Upper lobe of left lung (tissue), 6 donors: ENCODE measurements around the gene TOB1. TPM values are rescaled to one million over a fixed set of nuclear protein-coding genes. Genes with fewer than 3 reads are reported as not detected.
A peak's percentile ranks its signal among the peaks of the same experiment; 100 is the strongest.

ENCODE experiments used
- ATAC-seq, 2 donors: fragments of 200-7000 bp; cut with Tn5 transposase; one replicate each; pipeline ENCODE4 v1.9.1; 2022; ENCODE audit warnings: mild to moderate bottlenecking in 2 of 2, moderate library complexity in 2 of 2; ENCODE audit not compliant: low FRiP score in 2 of 2
- DNase-seq, 2 donors: peaks; one replicate each; pipeline ENCODE4 v3.0.0-alpha.2; 2019 to 2020
- H3K27ac ChIP-seq, 4 donors: fragments of 200-600 bp; sonication (generic); one replicate each; pipeline ENCODE4 v1.5.1; 2016 to 2019
- H3K27me3 ChIP-seq, 4 donors: fragments of 200-600 bp; sonication (generic); one replicate each; pipeline ENCODE4 v1.5.1; 2017 to 2019
- H3K36me3 ChIP-seq, 4 donors: fragments of 200-600 bp; sonication (generic); one replicate each; pipeline ENCODE4 v1.5.1; 2016 to 2019
- H3K4me1 ChIP-seq, 4 donors: fragments of 200-600 bp; sonication (generic); one replicate each; pipeline ENCODE4 v1.5.1; 2018 to 2019
- H3K4me3 ChIP-seq, 4 donors: fragments of 200-600 bp; sonication (generic); one replicate each; pipeline ENCODE4 v1.5.1; 2017 to 2019; ENCODE audit warnings: mild to moderate bottlenecking in 2 of 4, moderate library complexity in 1 of 4
- H3K9me3 ChIP-seq, 4 donors: fragments of 200-600 bp; sonication (generic); one replicate each; pipeline ENCODE4 v1.5.1; 2018 to 2019
- EP300 ChIP-seq, 4 donors: sonication (generic); formaldehyde crosslinking; IDR thresholded peaks; one replicate each; pipeline ENCODE4 v1.5.1; 2017; ENCODE audit warnings: antibody characterized with exemption in 4 of 4, control low read depth in 2 of 4
- POLR2A ChIP-seq, 4 donors: fragments of 450-650 bp; IDR thresholded peaks; one replicate each; pipeline ENCODE4 v1.5.1; 2016 to 2017; ENCODE audit warnings: antibody characterized with exemption in 4 of 4, mild to moderate bottlenecking in 2 of 4
- POLR2AphosphoS5 ChIP-seq, 2 donors: sonication (generic); formaldehyde crosslinking; IDR thresholded peaks; one replicate each; pipeline ENCODE4 v1.5.1; 2017; ENCODE audit warnings: antibody characterized with exemption in 2 of 2
- WGBS, 2 donors: methylation state at CpG; one replicate each; pipeline ENCODE4 v1.1.5; 2017 to 2018; 5-methylcytosine and 5-hydroxymethylcytosine counted together
- total RNA-seq, 6 donors: library from RNA; depleted of rRNA in 4 of 6; stranded (reverse); fragments of >200 nt in 4 of 6; gene quantifications; one replicate each; pipeline versions ENCODE4 v1.1.0 to v1.2.1, GENCODE V29; 2016 to 2021
- TF ChIP-seq, protein P1 (sequence below), 6 experiments: fragments of 450-650 bp in 4 of 6; fragments of 200-600 bp in 2 of 6; sonication (generic) in 2 of 6; IDR thresholded peaks; one replicate each; pipeline ENCODE4 v1.5.1; 2016 to 2019; ENCODE audit warnings: antibody characterized with exemption in 6 of 6
- donor health status: DM: no; HTN: no; CAD: no; lungs with moderate emphysema.
- donor health status: DM: no; HTN: yes; CAD: no; lungs with severe emphysema.

The TOB1 gene
- total RNA-seq, 6 donors from 2014 or later: 16.0 to 98.5 (median 53.5) TPM

DNA sequence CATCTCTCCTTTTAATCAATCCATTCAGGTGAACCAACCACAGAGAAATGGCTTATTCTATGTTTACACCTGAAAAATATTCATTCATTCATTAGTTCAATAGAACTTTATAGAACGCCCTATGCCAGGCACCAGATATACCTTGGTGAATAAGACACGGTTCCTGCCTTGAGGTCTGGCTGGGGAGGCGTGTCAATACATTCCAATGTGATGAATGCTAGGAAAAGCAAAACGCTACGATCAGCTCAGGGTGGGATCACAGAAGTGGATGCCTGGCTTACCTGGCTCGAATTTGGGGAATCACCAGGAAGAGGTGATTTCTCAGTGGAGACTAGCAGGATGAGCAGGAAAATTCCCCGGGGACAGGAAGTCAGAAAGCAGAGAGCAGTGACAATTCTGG, 48.3 kb downstream of the TOB1 start:
- no peak for TF ChIP-seq POLR2A (IDR thresholded peaks at IDR 0.05)
- no peak for TF ChIP-seq POLR2AphosphoS5 (IDR thresholded peaks at IDR 0.05)
- TF ChIP-seq, protein P1, sequence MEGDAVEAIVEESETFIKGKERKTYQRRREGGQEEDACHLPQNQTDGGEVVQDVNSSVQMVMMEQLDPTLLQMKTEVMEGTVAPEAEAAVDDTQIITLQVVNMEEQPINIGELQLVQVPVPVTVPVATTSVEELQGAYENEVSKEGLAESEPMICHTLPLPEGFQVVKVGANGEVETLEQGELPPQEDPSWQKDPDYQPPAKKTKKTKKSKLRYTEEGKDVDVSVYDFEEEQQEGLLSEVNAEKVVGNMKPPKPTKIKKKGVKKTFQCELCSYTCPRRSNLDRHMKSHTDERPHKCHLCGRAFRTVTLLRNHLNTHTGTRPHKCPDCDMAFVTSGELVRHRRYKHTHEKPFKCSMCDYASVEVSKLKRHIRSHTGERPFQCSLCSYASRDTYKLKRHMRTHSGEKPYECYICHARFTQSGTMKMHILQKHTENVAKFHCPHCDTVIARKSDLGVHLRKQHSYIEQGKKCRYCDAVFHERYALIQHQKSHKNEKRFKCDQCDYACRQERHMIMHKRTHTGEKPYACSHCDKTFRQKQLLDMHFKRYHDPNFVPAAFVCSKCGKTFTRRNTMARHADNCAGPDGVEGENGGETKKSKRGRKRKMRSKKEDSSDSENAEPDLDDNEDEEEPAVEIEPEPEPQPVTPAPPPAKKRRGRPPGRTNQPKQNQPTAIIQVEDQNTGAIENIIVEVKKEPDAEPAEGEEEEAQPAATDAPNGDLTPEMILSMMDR (IDR thresholded peaks at IDR 0.05): no peak
- TF ChIP-seq EP300 (IDR thresholded peaks at IDR 0.05): no peak
- H3K9me3 ChIP-seq: no peaks in the 10 kb centered on the region
- H3K27me3 ChIP-seq: no peaks in the 10 kb centered on the region
- WGBS, 2 donors: 63 to 67% methylated on average over 7 of the region's 7 CpGs
- no peaks in the 10 kb centered on the region for H3K36me3 ChIP-seq
- peaks cover 3 to 6% (median 5%) of the 10 kb centered on the region in 4 donors for H3K4me1 ChIP-seq
- no peak overlapping the region for H3K4me3 ChIP-seq
- ATAC-seq: no peak
- no peak for DNase-seq
- no peak overlapping the region for H3K27ac ChIP-seq

DNA sequence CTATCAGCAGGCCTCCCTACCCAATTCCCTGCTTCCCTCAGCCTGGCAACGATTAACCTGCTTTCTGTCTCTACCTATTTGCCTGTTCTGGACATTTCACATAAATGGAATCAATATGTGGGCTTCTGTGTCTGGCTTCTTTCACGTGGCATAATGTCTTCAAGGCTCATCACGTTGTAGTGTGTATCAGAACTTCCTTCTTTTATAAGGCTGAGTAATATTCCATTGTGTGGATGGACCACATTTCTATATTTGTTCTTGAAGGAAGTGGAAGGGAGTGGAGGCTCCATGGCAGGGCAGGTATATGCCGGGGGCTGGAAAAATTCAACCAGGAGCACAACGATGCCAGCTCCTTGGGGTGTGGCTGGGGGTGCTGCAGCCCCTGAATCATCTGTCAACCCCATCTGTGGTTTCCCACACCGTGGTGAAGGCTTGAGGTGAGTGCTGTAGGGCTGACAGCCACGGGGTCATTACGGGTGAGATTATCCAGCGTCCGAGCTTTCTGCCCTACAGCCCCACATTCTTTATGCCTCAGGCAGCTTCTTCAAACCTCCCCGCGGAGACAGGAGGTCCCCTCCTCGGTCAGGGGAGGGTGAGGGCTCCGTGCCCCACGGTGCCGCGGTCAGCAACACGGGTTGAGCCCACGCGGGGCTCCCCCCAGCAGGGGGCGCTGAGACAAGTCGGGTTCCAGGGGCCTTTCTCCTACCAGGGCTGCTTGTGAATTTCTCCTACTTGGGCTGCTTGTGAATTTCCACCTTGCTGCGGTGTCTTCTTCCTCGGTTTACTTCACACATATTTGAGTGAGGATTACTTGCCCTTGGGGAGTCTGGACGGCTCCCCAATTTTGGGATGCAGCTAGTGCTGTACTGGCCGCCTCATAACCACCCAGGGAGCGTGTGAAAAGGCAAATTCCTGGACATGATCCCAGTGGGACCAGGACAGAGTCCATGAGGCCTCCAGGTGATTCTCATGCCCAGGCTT, 49.1 kb downstream of the TOB1 start:
- Histone ChIP-seq H3K36me3 (no peaks in the 10 kb centered on the region), H3K27me3 (no peaks in the 10 kb centered on the region), H3K4me3 (no peak overlapping the region), H3K9me3 (no peaks in the 10 kb centered on the region), H3K27ac (no peak overlapping the region), H3K4me1 (peaks cover 3 to 6% (median 5%) of the 10 kb centered on the region in 4 donors)
- ATAC-seq: peak; percentile 59 to 76
- DNase-seq: peak in 1 of 2 donors; percentile 91
- TF ChIP-seq, protein P1 (IDR thresholded peaks at IDR 0.05): peak; percentile 47 to 77 (median 66)
- no peak for TF ChIP-seq POLR2AphosphoS5 (IDR thresholded peaks at IDR 0.05)
- 25% methylated on average over 20 to 26 of the region's 27 CpGs for WGBS, 2 donors

DNA sequence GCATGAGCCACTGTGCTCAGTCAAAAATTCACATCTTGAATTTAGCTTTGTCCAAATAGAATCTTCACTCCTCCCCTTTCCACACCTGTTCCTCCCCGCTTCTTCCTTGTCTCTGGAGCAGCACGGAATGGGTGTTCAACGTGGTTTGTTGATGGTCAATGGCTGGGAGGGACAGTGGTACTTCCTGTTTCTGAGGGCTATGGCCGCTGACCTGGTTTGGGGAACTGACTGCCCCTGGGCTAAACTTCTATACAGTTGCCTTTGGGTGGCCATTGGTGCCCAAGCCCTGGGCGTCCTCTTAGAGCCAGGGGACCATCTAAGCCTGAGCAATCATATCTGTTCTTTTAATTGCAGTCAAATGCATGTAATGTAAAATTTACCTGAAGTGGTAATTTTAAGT, 49.9 kb downstream of the TOB1 start:
- Histone ChIP-seq H3K27ac (no peak overlapping the region), H3K9me3 (no peaks in the 10 kb centered on the region), H3K4me3 (no peak overlapping the region), H3K4me1 (peaks cover 3 to 6% (median 5%) of the 10 kb centered on the region in 4 donors), H3K27me3 (no peaks in the 10 kb centered on the region), H3K36me3 (no peaks in the 10 kb centered on the region)
- WGBS, 2 donors: 64 to 83% methylated on average over 5 of the region's 5 CpGs
- ATAC-seq: no peak
- no peak for TF ChIP-seq POLR2AphosphoS5 (IDR thresholded peaks at IDR 0.05)
- TF ChIP-seq EP300 (IDR thresholded peaks at IDR 0.05): no peak
- no peak for TF ChIP-seq POLR2A (IDR thresholded peaks at IDR 0.05)
- TF ChIP-seq, protein P1 (IDR thresholded peaks at IDR 0.05): no peak
- no peak for DNase-seq

DNA sequence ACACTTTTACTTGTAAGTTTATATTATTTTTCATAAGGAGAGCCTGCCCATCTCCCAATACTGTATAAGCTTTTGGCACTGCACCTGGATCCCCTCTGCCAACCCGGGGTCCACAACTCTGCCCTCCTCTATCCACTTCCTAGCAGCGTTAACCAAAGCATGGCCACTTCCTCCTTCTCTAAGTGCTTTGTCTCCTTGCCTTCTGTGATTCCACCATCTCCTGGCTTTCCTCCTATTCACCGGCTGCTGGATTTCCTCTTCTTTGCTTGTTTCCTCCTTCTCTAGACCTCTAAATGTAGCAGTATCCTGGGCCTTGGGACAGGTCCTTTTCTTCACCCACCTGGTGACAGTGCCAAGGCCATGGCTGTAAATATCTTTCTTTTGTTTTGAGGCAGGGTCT, 50.8 kb downstream of the TOB1 start:
- no peaks in the 10 kb centered on the region for H3K36me3 ChIP-seq

More for the DNA sequence above, 50.8 kb downstream of the TOB1 start:
- Histone ChIP-seq H3K9me3 (no peaks in the 10 kb centered on the region), H3K27me3 (no peaks in the 10 kb centered on the region), H3K27ac (no peak overlapping the region), H3K4me1 (peaks cover 3 to 6% (median 5%) of the 10 kb centered on the region in 4 donors), H3K4me3 (no peak overlapping the region)
- 32 to 48% methylated on average over 3 of the region's 3 CpGs for WGBS, 2 donors
- TF ChIP-seq, protein P1 (IDR thresholded peaks at IDR 0.05): no peak
- TF ChIP-seq POLR2A (IDR thresholded peaks at IDR 0.05) (no peak), POLR2AphosphoS5 (IDR thresholded peaks at IDR 0.05) (no peak), EP300 (IDR thresholded peaks at IDR 0.05) (no peak)
- no peak for ATAC-seq
- DNase-seq: no peak
